Large intestine (tissue), 3 donors: ENCODE measurements around the gene RMC1. TPM values are rescaled to one million over a fixed set of nuclear protein-coding genes. Genes with fewer than 3 reads are reported as not detected.
"Not testable (repeated sequence)": the region's sequence is repeated elsewhere in the genome, so short reads cannot be mapped to it uniquely, and the experiment has no call there.

Source experiments
- DNase-seq, 2 donors: peaks; one replicate each; pipeline versions ENCODE4 v3.0.0 to v3.0.0-alpha.2; 2013
- H3K27ac ChIP-seq: one replicate; pipeline ENCODE4 v1.5.1; 2013; ENCODE audit warnings: low read length
- H3K27me3 ChIP-seq: 2 replicates; pipeline ENCODE4 v1.6.1; 2013; ENCODE audit warnings: low read length; ENCODE audit not compliant: control insufficient read depth, insufficient read depth
- H3K36me3 ChIP-seq: 2 replicates; pipeline ENCODE4 v1.6.1; 2013; ENCODE audit warnings: low read length; ENCODE audit not compliant: control insufficient read depth, insufficient read depth
- H3K4me1 ChIP-seq: one replicate; pipeline ENCODE4 v1.6.1; 2013; ENCODE audit warnings: low read length; ENCODE audit not compliant: control insufficient read depth, insufficient read depth
- H3K4me3 ChIP-seq: one replicate; pipeline ENCODE4 v1.5.1; 2013; ENCODE audit warnings: low read length
- H3K9me3 ChIP-seq: one replicate; pipeline ENCODE4 v1.6.1; 2013; ENCODE audit warnings: mild to moderate bottlenecking, low read depth, low read length, moderate library complexity; ENCODE audit not compliant: control insufficient read depth
- WGBS: methylation state at CpG from one replicate; pipeline ENCODE4 v1.1.5; 2013; ENCODE audit warnings: low lambda C conversion rate; ENCODE audit not compliant: insufficient coverage; 5-methylcytosine and 5-hydroxymethylcytosine counted together
- polyA plus RNA-seq: library from polyadenylated mRNA; unstranded; fragments of 120-200 nt; gene quantifications from one replicate; pipeline ENCODE4 v1.2.1, GENCODE V29; 2013

The RMC1 gene
- polyA plus RNA-seq, 1 donor: 14.4 TPM

DNA sequence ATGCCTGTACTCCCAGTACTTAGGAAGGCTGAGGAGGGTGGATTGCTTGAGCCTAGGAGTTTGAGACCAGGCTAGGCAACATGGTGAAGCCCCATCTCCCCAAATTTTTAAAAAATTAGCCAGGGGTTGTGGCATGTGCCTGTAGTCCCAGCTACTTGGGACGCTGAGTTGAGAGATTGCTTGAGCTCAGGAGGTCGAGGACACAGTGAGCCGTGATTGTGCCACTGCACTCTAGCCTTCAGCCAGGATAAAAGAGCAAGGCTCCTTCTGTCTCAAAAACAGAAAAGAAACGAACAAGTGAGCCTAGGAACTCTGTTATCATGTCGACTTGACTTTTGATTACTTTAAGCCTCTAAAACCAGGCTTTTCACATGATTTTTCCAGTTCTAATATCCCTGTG lies 69.3 kb downstream of the RMC1 start:
- Histone ChIP-seq H3K4me3 (no peak overlapping the region), H3K36me3 (peaks cover 26% of the 10 kb centered on the region), H3K4me1 (peaks cover 33% of the 10 kb centered on the region), H3K27ac (peak overlapping the region; percentile 61), H3K9me3 (no peaks in the 10 kb centered on the region), H3K27me3 (no peaks in the 10 kb centered on the region)
- no CpG with 5 or more reads among the region's 5 CpGs for WGBS
- DNase-seq: no peak

DNA sequence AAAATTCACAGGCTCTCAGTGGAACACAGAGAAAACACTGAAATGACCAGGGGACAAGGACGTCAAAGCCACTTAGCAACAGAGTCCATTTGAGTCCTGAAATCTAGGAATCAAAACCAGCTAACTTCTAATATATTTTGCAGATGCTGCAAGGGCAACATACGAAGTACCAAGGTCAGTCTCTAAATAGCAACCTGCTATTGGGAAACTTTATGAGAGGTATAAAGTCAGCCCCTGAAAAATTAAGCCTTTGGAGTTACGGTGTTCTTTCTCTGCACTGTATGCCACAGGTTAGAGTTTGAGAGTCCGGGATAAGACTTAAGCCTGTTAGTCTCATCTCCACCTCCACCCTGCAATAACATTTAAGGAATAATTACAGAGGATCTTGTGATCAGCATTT lies 69.7 kb downstream of the RMC1 start:
- Histone ChIP-seq H3K4me3 (no peak overlapping the region), H3K9me3 (no peaks in the 10 kb centered on the region), H3K36me3 (peaks cover 24% of the 10 kb centered on the region), H3K27me3 (no peaks in the 10 kb centered on the region), H3K4me1 (peaks cover 32% of the 10 kb centered on the region), H3K27ac (peak overlapping the region; percentile 61)
- 49% methylated on average over 2 of the region's 4 CpGs for WGBS
- peak in 1 of 2 donors; percentile 16 for DNase-seq

DNA sequence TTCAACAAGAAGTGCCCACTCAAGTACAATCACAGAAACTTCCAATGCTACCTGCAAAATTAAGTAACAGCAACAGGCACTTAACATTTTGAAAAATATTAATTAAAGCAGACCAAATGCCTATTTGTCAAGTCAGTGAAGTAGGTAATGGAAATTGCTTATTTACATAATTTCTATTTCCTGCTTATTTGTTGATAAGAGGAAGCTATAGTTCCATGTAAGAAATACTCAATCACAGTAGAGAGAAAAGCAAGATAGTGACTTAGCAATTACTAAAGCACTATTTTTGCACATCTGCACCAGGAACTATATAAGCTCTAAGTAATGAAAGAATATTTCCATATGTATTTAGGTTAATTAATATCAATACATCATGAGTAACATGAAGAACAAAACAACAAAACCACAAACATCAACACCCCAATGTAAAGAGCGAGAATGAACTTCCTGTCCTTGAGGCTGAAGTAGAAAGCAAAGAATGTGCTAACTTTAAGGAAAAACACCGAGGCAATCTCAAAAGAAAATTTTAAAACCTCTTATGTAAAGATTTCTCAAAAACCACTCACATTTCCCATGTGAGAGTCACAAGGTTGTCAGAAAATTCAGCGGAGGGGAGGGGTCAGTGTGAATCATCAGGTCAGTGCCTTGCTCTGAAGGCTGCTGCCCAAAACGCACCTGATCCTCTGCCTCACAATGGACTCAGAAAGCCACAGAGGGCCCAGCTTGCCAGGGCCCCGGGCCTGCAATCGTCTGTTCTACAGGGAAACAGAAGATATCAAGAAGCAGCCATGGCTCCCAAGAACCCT lies 70.5 kb downstream of the RMC1 start:
- Histone ChIP-seq H3K4me1 (peaks cover 25% of the 10 kb centered on the region), H3K4me3 (no peak overlapping the region), H3K36me3 (peaks cover 24% of the 10 kb centered on the region), H3K27me3 (no peaks in the 10 kb centered on the region), H3K27ac (peak overlapping the region; percentile 61), H3K9me3 (no peaks in the 10 kb centered on the region)
- no CpG with 5 or more reads among the region's 6 CpGs for WGBS
- peak; percentile 25 to 27 for DNase-seq

DNA sequence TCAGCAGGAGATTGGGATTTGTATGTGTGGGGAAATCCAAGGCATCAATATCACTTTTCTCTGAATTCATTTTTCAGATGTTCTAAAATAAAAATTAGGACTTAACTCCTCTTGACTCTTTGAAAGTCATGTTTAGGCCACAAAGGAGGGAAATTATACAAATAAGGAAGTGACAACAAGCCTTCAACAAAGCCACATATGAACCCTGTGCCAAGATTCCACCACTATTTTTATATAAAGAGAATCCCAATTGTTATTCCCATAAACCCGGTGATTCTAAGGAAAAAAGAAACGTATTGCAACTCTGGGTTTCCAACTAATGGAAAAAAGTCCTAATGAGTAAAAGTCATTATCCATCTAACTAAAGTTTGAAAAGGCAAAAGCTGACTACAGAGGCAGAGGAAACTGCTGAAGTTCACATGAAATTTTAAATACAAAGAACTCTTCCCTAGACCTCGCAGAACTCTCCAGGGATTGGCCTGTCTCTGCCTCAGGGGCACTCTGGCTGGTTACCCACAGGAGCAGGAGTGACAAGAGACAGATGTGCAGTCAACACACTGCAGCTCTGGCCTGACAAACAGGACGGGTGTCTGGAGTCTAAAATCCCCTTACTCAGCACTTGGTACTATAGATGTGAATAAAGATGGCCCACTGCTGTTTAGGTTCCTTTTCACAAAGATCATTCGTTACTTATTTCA lies 71.4 kb downstream of the RMC1 start:
- Histone ChIP-seq H3K4me1 (peaks cover 18% of the 10 kb centered on the region), H3K27ac (peak overlapping the region; percentile 44), H3K4me3 (no peak overlapping the region), H3K36me3 (peaks cover 24% of the 10 kb centered on the region), H3K27me3 (no peaks in the 10 kb centered on the region), H3K9me3 (no peaks in the 10 kb centered on the region)
- DNase-seq: no peak
- WGBS: no CpG with 5 or more reads among the region's 5 CpGs

DNA sequence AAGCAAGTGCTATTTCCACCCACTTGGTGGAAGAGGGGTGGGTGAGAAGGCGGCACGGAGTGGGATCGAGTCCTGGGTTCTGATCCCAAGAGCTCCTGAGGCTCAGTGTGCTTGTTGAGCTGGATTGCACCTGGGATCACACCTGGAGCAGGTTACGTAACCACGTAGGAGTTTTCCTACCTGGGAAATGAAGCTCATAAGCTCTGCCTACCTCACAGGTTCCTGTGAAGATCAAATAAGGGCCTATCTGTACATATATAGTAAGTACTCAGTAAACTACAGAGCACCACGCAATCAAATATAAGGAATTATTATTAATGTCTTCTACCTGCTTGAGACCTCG lies 72.0 kb downstream of the RMC1 start:
- no peak overlapping the region for H3K27ac ChIP-seq
- DNase-seq: no peak

DNA sequence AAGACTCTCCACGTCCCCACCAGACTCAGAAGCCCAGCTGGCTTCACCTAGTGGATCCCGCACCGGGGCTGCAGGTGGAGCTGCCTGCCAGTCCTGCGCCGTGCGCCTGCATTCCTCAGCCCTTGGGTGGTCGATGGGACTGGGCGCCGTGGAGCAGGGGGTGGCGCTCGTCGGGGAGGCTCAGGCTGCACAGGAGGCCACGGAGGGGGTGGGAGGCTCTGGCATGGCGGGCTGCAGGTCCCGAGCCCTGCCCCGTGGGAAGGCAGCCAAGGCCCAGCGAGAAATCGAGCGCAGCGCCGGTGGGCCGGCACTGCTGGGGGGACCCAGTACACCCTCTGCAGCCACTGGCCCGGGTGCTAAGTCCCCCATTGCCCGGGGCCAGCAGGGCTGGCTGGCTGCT lies 74.2 kb downstream of the RMC1 start:
- H3K27ac ChIP-seq, H3K27me3 ChIP-seq, DNase-seq, H3K9me3 ChIP-seq, H3K4me3 ChIP-seq, H3K4me1 ChIP-seq: not testable (repeated sequence)
- peaks cover 19% of the 10 kb centered on the region for H3K36me3 ChIP-seq
- WGBS: no CpG with 5 or more reads among the region's 24 CpGs

More for the DNA sequence above, 72.0 kb downstream of the RMC1 start:
- WGBS: 100% methylated on average over 2 of the region's 7 CpGs
- Histone ChIP-seq H3K4me1 (peaks cover 12% of the 10 kb centered on the region), H3K9me3 (no peaks in the 10 kb centered on the region), H3K27me3 (no peaks in the 10 kb centered on the region), H3K4me3 (no peak overlapping the region), H3K36me3 (peaks cover 25% of the 10 kb centered on the region)

DNA sequence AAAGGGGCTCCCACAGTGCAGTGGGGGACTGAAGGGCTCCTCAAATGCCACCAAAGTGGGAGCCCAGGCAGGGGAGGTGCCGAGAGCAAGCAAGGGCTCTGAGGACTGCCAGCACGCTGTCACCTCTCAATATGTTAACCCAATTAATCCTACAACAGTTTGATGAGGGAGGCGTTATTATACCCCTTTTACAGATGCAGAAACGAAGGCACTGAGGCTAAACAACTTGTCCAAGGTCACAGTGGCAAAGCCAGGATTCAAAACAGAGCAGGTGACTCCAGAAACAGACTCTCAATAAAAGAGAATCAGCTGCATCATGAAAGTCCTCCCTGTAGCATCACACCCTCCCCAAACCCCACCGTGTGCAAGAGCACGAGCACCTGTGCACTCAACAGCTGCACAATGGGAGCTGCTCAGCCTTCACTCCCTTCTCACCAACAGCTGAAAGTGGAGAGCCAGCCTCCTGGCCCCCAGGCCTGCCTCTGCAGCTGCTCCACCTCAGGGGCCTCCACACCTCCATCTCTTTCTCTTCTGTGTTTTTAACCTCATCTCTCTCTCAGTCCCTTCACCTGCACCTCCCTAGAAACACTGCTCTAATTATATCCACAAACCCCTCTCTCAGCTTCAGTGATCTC lies 74.9 kb downstream of the RMC1 start:
- H3K4me3 ChIP-seq: no peak overlapping the region
- H3K36me3 ChIP-seq: peaks cover 15% of the 10 kb centered on the region
- no CpG with 5 or more reads among the region's 6 CpGs for WGBS
- peaks cover 3% of the 10 kb centered on the region for H3K4me1 ChIP-seq
- H3K27ac ChIP-seq: no peak overlapping the region
- no peaks in the 10 kb centered on the region for H3K27me3 ChIP-seq
- H3K9me3 ChIP-seq: no peaks in the 10 kb centered on the region
- DNase-seq: no peak

DNA sequence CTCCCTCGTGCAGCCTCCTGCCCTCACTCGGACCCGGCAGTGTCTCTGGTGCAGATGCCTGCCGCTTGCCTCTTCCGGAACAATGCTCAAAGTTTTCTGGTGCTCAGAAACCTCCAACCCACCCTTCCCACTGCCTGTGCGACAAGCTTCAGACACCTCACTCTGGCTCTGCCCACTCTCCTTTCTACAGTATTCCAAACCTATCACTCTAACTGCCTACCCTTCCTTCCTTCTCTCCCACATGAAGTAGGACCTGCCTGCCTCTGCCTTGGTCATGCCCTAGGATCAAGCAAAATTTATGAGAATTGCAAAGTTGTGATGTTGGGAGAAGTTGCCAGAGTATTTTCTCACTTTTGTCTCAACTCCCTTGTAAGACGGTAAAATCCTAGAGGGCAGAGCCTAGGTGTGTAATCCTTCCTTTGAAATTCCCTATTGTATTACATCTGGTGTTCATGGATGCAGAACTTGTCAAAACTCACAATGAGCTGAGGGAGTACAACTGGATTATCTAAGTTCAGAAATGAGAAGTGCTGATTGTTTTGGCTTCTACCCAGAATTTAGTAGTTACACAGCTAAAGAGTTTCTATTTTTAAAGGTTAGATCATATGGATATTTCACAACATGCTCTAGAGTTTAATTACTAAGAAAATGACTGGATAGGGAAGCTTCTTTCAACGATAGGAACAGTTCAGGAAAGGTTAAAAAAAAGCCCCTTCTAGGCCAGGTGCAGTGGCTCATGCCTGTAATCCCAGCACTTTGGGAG lies 75.8 kb downstream of the RMC1 start:
- no peak for DNase-seq
- WGBS: 86% methylated on average over 2 of the region's 8 CpGs
- peaks cover 7% of the 10 kb centered on the region for H3K4me1 ChIP-seq
- no peaks in the 10 kb centered on the region for H3K27me3 ChIP-seq
- no peak overlapping the region for H3K4me3 ChIP-seq
- H3K9me3 ChIP-seq: no peaks in the 10 kb centered on the region
- H3K36me3 ChIP-seq: peaks cover 15% of the 10 kb centered on the region
- H3K27ac ChIP-seq: no peak overlapping the region

DNA sequence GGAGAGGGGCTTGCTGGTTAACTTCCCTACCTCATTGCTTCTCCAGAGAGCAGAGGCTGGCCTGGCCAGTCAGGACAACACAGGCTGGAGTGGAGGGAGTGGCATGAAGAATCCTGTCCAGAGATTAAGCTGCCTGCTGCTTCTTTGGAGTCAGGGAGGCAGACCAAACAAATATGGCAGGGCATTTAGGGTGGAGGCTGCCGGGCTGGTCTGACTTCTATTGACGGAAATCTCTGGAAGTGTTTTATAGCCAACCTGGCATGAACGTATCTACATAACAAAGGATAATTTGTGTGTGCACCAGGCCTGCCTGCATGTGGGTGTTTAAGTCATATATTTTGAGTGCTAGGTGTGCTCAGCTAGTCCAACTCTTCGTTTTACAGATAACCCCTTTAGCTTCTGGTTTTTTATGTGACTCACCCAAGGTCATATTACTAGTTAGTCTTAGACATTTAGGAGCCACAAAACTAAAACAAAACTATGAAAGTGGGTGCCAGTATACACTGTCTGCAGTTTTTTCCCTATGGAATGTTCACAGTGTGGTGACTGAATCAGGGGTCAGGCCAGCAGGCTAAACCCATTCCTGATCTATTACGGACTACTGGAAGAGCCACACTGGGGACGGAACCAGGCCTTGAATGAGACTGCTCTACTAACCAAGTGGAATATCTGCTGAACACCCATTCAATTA lies 77.5 kb downstream of the RMC1 start:
- Histone ChIP-seq H3K4me3 (no peak overlapping the region), H3K9me3 (no peaks in the 10 kb centered on the region), H3K27ac (no peak overlapping the region), H3K4me1 (peaks cover 11% of the 10 kb centered on the region), H3K27me3 (no peaks in the 10 kb centered on the region), H3K36me3 (peaks cover 8% of the 10 kb centered on the region)
- DNase-seq: no peak
- WGBS: 100% methylated on average over 1 of the region's 6 CpGs
